PFSK-1 (cell line): ENCODE measurements around the gene EWSR1.
A peak's percentile ranks its signal among the peaks of the same experiment; 100 is the strongest.

Experiments used
- FOXP2 ChIP-seq: optimal IDR thresholded peaks from 2 replicates; pipeline ENCODE3; 2011; ENCODE audit warnings: borderline replicate concordance, control low read depth, inconsistent platforms; ENCODE audit not compliant: insufficient read depth; ENCODE audit errors: extremely low read length, extremely low read depth
- POLR2AphosphoS5 ChIP-seq: IDR thresholded peaks from 2 replicates; pipeline ENCODE4 v1.6.1; 2012; ENCODE audit warnings: low read depth, mild to moderate bottlenecking, control low read depth, low read length, moderate library complexity
- REST ChIP-seq, 2 experiments: IDR thresholded peaks; 2 replicates each; pipeline versions ENCODE4 v1.6.1 to v1.8.0; 2011 to 2012; ENCODE audit warnings: low read depth in 2 of 2, low read length in 2 of 2, control low read depth in 1 of 2, inconsistent platforms in 1 of 2, mild to moderate bottlenecking in 1 of 2, moderate library complexity in 1 of 2; ENCODE audit not compliant: insufficient read depth in 1 of 2
- SIN3A ChIP-seq: IDR thresholded peaks from 2 replicates; pipeline ENCODE4 v1.6.1; 2012; ENCODE audit warnings: mild to moderate bottlenecking, low read length, moderate library complexity, borderline replicate concordance; ENCODE audit not compliant: insufficient read depth
- TAF1 ChIP-seq: IDR thresholded peaks from 2 replicates; pipeline ENCODE4 v1.6.1; 2012; ENCODE audit warnings: low read length, control low read depth, borderline replicate concordance; ENCODE audit not compliant: insufficient read depth

EWSR1 gene

GRCh38 chr22:29328566-29329500 lies 60.8 kb downstream of the EWSR1 start:
- no peak for TF ChIP-seq POLR2AphosphoS5

- TF ChIP-seq REST (IDR thresholded peaks at IDR 0.05; ENCODE audit: insufficient read depth in 1 of 2, low read depth in 2 of 2, low read length in 2 of 2) = no peak
- TF ChIP-seq FOXP2 = no peak
- no peak for TF ChIP-seq POLR2AphosphoS5
- no peak for TF ChIP-seq SIN3A
- no peak for TF ChIP-seq TAF1
Measured at GRCh38 chr22:29329581-29329980, 61.5 kb downstream of the EWSR1 start.

GRCh38 chr22:29330291-29330690 lies 62.2 kb downstream of the EWSR1 start:
- TF ChIP-seq TAF1 (no peak), REST (IDR thresholded peaks at IDR 0.05; ENCODE audit: insufficient read depth in 1 of 2, low read depth in 2 of 2, low read length in 2 of 2) (no peak), SIN3A (no peak), POLR2AphosphoS5 (no peak), FOXP2 (no peak)

- TF ChIP-seq FOXP2 (peak; percentile 87), POLR2AphosphoS5 (no peak)
Measured at GRCh38 chr22:29330753-29331152, 62.7 kb downstream of the EWSR1 start.

- TF ChIP-seq REST (IDR thresholded peaks at IDR 0.05; ENCODE audit: insufficient read depth in 1 of 2, low read depth in 2 of 2, low read length in 2 of 2) (no peak), TAF1 (no peak), SIN3A (no peak), FOXP2 (no peak), POLR2AphosphoS5 (no peak)
Measured at GRCh38 chr22:29331213-29331612, 63.1 kb downstream of the EWSR1 start.

GRCh38 chr22:29331658-29332300 lies 63.7 kb downstream of the EWSR1 start:
- no peak for TF ChIP-seq SIN3A
- no peak for TF ChIP-seq FOXP2
- TF ChIP-seq POLR2AphosphoS5 = no peak
- no peak for TF ChIP-seq REST (IDR thresholded peaks at IDR 0.05; ENCODE audit: insufficient read depth in 1 of 2, low read depth in 2 of 2, low read length in 2 of 2)
- no peak for TF ChIP-seq TAF1
